Vagina (tissue), 2 donors: Measurements from ENCODE around the gene RRP1B. TPM values are rescaled to one million over a fixed set of nuclear protein-coding genes. Genes with fewer than 3 reads are reported as not detected.
"Not testable (repeated sequence)": the region's sequence is repeated elsewhere in the genome, so short reads cannot be mapped to it uniquely, and the experiment has no call there.

ENCODE experiments used
- DNase-seq, 2 donors: peaks; one replicate each; pipeline ENCODE4 v3.0.0-alpha.2; 2017; ENCODE audit errors: extremely low spot score in 2 of 2
- H3K27ac ChIP-seq: fragments of 200-600 bp; sonication (generic); one replicate; pipeline ENCODE4 v1.5.1; 2019
- H3K27me3 ChIP-seq: fragments of 200-600 bp; sonication (generic); one replicate; pipeline ENCODE4 v1.5.1; 2019
- H3K36me3 ChIP-seq, 2 donors: fragments of 200-600 bp; sonication (generic); one replicate each; pipeline ENCODE4 v1.5.1; 2017 to 2019
- H3K4me1 ChIP-seq: fragments of 200-600 bp; sonication (generic); one replicate; pipeline ENCODE4 v1.5.1; 2019
- H3K4me3 ChIP-seq, 2 donors: fragments of 200-600 bp; sonication (generic); 1 replicate in 1 of 2; 2 replicates in 1 of 2; pipeline ENCODE4 v1.5.1; 2016 to 2019
- H3K9me3 ChIP-seq: fragments of 200-600 bp; sonication (generic); one replicate; pipeline ENCODE4 v1.5.1; 2019
- POLR2A ChIP-seq, 2 donors: fragments of 450-650 bp; IDR thresholded peaks; one replicate each; pipeline ENCODE4 v1.6.1; 2017; ENCODE audit warnings: antibody characterized with exemption in 2 of 2, mild to moderate bottlenecking in 2 of 2, moderate library complexity in 2 of 2
- POLR2AphosphoS5 ChIP-seq, 2 donors: sonication (generic); formaldehyde crosslinking; IDR thresholded peaks; one replicate each; pipeline ENCODE4 v1.9.0; 2017; ENCODE audit warnings: antibody characterized with exemption in 2 of 2, mild to moderate bottlenecking in 2 of 2, low read depth in 1 of 2; ENCODE audit not compliant: insufficient read depth in 1 of 2
- intact Hi-C: fragments of 100-400 bp; cut with DNase I; formaldehyde crosslinking; loops from one replicate; pipeline ENCODE4 v1.15.1; 2023
- total RNA-seq: library from RNA; depleted of rRNA; stranded (reverse); fragments of >200 nt; gene quantifications from one replicate; pipeline ENCODE4 v1.2.3, GENCODE V29; 2016
- TF ChIP-seq, protein P1 (sequence below), 3 experiments: fragments of 450-650 bp in 2 of 3; fragments of 200-600 bp in 1 of 3; sonication (generic) in 1 of 3; IDR thresholded peaks; one replicate each; pipeline ENCODE4 v1.5.1; 2017 to 2019; ENCODE audit warnings: antibody characterized with exemption in 3 of 3, mild to moderate bottlenecking in 2 of 3, moderate library complexity in 2 of 3

The RRP1B gene
- total RNA-seq, 1 donor from 2014 or later, result 18.9 TPM

DNA sequence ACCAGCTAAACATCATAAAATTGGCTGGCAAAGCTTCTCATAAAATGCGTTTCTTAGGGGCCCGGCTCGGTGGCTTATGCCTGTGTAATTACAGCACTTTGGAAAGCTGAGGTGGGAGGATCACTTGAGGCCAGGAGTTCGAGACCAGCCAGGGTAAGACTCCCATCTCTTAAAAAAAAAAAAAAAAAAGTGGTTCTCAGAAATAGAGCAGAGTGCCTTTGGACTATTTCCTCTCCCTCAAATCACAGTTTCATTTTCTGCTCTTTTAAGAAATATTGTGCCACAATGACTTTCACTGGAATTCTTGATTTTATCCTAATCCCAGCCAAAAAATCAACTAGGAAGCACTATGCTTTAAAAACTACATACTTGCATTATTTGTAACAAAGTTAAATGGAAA is 13.4 kb upstream of the RRP1B start:
- H3K4me1 ChIP-seq, result peaks cover 17% of the 10 kb centered on the region
- H3K27ac ChIP-seq, result peak overlapping the region; percentile 45
- DNase-seq, result no peak
- H3K9me3 ChIP-seq, result no peaks in the 10 kb centered on the region
- TF ChIP-seq POLR2AphosphoS5 (IDR thresholded peaks at IDR 0.05; ENCODE audit: insufficient read depth in 1 of 2, low read depth in 1 of 2) (no peak), POLR2A (IDR thresholded peaks at IDR 0.05) (no peak)
- TF ChIP-seq, protein P1, sequence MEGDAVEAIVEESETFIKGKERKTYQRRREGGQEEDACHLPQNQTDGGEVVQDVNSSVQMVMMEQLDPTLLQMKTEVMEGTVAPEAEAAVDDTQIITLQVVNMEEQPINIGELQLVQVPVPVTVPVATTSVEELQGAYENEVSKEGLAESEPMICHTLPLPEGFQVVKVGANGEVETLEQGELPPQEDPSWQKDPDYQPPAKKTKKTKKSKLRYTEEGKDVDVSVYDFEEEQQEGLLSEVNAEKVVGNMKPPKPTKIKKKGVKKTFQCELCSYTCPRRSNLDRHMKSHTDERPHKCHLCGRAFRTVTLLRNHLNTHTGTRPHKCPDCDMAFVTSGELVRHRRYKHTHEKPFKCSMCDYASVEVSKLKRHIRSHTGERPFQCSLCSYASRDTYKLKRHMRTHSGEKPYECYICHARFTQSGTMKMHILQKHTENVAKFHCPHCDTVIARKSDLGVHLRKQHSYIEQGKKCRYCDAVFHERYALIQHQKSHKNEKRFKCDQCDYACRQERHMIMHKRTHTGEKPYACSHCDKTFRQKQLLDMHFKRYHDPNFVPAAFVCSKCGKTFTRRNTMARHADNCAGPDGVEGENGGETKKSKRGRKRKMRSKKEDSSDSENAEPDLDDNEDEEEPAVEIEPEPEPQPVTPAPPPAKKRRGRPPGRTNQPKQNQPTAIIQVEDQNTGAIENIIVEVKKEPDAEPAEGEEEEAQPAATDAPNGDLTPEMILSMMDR (IDR thresholded peaks at IDR 0.05), result no peak
- no peaks in the 10 kb centered on the region for H3K27me3 ChIP-seq
- intact Hi-C loops, result no loop called here
- no peaks in the 10 kb centered on the region for H3K36me3 ChIP-seq
- no peak overlapping the region for H3K4me3 ChIP-seq

DNA sequence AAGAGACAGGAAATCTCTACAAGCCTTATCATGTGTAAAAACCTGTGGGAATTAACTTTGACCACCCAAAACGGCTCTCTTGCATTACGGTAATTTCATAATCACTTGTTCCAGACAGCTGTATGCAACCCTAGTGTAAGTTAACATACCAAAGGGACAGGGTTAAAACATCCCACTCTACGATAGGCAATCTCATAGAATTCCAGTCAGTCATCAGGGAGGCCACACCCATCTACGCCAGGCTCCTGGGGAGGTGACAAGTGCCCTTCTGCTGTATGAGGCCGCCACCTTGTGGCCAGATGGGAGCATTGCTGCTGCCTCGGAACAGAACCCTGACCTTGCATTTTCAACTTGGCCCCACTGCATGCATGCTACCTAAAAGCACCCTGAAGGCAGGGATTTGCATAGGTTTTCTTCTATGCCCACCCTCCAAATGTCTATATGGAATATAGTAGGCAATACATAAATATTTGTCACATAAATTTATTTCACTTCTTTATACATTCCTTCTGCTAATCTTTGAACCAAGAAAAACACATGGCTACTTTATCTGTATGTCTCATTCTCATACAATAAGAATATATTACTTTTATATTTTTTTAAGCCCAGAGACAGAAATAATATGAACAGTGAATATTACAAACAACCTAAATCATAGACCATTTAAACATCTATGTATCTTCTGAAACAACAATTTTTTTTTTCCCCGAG is 12.7 kb upstream of the RRP1B start:
- H3K36me3 ChIP-seq, result no peaks in the 10 kb centered on the region
- no peaks in the 10 kb centered on the region for H3K9me3 ChIP-seq
- intact Hi-C loops, result no loop called here
- TF ChIP-seq POLR2A (IDR thresholded peaks at IDR 0.05), result no peak
- TF ChIP-seq, protein P1 (IDR thresholded peaks at IDR 0.05), result peak; percentile 97 to 100 (median 99)
- peak; percentile 52 to 88 for TF ChIP-seq POLR2AphosphoS5 (IDR thresholded peaks at IDR 0.05; ENCODE audit: insufficient read depth in 1 of 2, low read depth in 1 of 2)
- DNase-seq, result peak in 1 of 2 donors; percentile 94
- H3K4me3 ChIP-seq, result peak overlapping the region in 1 of 2 donors; percentile 13
- H3K27me3 ChIP-seq, result no peaks in the 10 kb centered on the region
- H3K4me1 ChIP-seq, result peaks cover 17% of the 10 kb centered on the region
- H3K27ac ChIP-seq, result no peak overlapping the region

DNA sequence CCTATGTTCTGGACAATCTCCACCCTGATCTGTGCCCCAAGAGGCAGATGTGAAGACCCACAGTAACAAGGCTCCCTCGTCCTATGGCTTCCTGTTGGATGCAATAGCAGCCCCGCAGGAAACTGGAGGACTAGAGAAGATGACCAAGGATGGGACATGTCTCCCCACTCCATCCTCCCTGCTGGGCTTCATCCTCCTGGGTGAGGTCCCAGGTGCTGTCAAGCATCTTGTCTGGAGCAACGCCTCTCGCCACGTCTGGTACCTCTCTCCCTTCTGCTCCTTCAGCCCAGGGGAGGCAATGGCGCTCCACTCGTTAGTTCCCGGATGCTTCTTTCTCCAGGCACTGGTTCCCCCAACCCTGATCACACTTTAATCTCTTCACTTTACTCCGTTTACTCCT is 11.2 kb upstream of the RRP1B start:
- TF ChIP-seq, protein P1 (IDR thresholded peaks at IDR 0.05), result no peak
- TF ChIP-seq POLR2AphosphoS5 (IDR thresholded peaks at IDR 0.05; ENCODE audit: insufficient read depth in 1 of 2, low read depth in 1 of 2), result no peak
- Histone ChIP-seq H3K36me3 (no peaks in the 10 kb centered on the region), H3K27ac (no peak overlapping the region), H3K9me3 (no peaks in the 10 kb centered on the region), H3K27me3 (no peaks in the 10 kb centered on the region), H3K4me1 (peaks cover 17% of the 10 kb centered on the region), H3K4me3 (no peak overlapping the region)
- DNase-seq, result no peak
- intact Hi-C loops, result no loop called here

DNA sequence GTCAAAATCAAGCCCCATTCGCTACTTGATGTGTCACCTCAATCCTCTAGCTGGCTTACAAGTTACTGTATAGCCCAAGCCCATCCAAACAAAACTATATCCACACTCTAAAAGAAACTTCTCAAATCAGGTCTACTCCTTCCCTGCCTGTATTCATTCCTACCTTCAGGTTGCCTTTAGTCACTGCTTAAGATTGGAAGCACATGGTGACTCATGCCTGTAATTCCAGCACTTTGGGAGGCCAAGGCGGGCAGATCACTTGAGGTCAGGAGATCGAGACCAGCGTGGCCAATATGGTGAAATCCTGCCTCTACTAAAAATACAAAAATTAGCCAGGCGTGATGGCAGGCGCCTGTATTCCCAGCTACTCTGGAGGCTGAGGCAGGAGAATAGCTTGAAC is 7.4 kb upstream of the RRP1B start:
- H3K4me3 ChIP-seq, H3K27me3 ChIP-seq, H3K36me3 ChIP-seq, H3K9me3 ChIP-seq, intact Hi-C loops, DNase-seq, H3K27ac ChIP-seq, H3K4me1 ChIP-seq: not testable (repeated sequence)

DNA sequence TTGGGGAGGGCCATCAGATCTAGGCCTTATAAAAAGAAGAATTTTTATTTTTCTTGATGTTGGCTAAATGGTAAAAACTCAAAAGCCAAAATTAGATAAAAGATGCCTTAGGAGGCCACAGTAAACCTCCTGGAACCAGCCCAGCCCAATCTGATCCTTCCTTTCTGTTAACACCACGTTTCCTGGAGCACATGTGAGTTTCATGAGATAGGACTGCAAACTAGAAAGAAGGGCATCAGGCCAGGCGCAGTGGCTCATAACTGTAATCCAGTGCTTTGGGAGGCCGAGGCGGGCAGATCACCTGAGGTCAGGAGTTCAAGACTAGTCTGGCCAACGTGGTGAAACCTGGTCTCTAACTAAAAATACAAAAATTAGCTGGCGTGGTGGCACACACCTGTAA is 6.7 kb upstream of the RRP1B start:
- no peaks in the 10 kb centered on the region for H3K27me3 ChIP-seq
- DNase-seq, result no peak
- TF ChIP-seq POLR2A (IDR thresholded peaks at IDR 0.05), result no peak
- H3K4me3 ChIP-seq, result no peak overlapping the region
- intact Hi-C loops, result no loop called here
- H3K36me3 ChIP-seq, result no peaks in the 10 kb centered on the region
- H3K9me3 ChIP-seq, result no peaks in the 10 kb centered on the region
- H3K4me1 ChIP-seq, result no peaks in the 10 kb centered on the region
- H3K27ac ChIP-seq, result no peak overlapping the region

DNA sequence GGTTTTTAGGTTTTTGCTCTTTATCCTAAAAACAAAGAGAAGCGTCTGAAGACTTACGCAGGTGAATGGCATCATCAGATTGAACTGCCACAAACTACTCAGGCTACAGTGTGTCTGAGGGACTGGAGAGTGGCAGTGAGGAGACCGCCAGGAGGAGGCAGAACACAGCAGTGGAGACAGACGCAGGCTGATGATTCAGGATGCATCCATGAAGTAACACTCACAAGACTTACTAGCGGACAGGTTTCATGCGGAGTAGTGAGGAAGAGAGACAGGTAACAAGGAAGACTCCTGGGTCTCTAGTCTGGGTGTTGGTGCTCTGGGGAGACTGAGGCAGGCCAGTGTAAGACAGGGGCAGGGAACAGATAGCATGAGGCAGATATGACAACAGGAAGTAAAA is 5.7 kb upstream of the RRP1B start:
- Histone ChIP-seq H3K36me3 (no peaks in the 10 kb centered on the region), H3K27ac (no peak overlapping the region), H3K4me3 (no peak overlapping the region), H3K27me3 (no peaks in the 10 kb centered on the region), H3K9me3 (no peaks in the 10 kb centered on the region), H3K4me1 (no peaks in the 10 kb centered on the region)
- TF ChIP-seq, protein P1 (IDR thresholded peaks at IDR 0.05), result no peak
- TF ChIP-seq POLR2AphosphoS5 (IDR thresholded peaks at IDR 0.05; ENCODE audit: insufficient read depth in 1 of 2, low read depth in 1 of 2) (no peak), POLR2A (IDR thresholded peaks at IDR 0.05) (no peak)
- no peak for DNase-seq
- intact Hi-C loops, result no loop called here
